Choroid plexus epithelial cell (primary cell): Measurements from ENCODE around the gene LARP4B.
"Not testable (repeated sequence)": the region's sequence is repeated elsewhere in the genome, so short reads cannot be mapped to it uniquely, and the experiment has no call there.

ENCODE experiments used
- DNase-seq: peaks from one replicate; pipeline ENCODE4 v3.0.0-alpha.2; 2010; ENCODE audit warnings: low read depth
- H3K4me3 ChIP-seq: 2 replicates; pipeline ENCODE4 v1.5.1; 2011; ENCODE audit warnings: low read depth, mild to moderate bottlenecking, control low read depth, low read length, moderate library complexity
- TF ChIP-seq, protein P1 (sequence below): conservative IDR thresholded peaks from 2 replicates; pipeline ENCODE4 v1.5.1; 2011; ENCODE audit warnings: low read depth, mild to moderate bottlenecking, control low read depth, inconsistent platforms, low read length, moderate library complexity

LARP4B gene

GRCh38 chr10:938941-939678, 7.6 kb upstream of the LARP4B start:
- no peak overlapping the region for H3K4me3 ChIP-seq
- TF ChIP-seq, protein P1, sequence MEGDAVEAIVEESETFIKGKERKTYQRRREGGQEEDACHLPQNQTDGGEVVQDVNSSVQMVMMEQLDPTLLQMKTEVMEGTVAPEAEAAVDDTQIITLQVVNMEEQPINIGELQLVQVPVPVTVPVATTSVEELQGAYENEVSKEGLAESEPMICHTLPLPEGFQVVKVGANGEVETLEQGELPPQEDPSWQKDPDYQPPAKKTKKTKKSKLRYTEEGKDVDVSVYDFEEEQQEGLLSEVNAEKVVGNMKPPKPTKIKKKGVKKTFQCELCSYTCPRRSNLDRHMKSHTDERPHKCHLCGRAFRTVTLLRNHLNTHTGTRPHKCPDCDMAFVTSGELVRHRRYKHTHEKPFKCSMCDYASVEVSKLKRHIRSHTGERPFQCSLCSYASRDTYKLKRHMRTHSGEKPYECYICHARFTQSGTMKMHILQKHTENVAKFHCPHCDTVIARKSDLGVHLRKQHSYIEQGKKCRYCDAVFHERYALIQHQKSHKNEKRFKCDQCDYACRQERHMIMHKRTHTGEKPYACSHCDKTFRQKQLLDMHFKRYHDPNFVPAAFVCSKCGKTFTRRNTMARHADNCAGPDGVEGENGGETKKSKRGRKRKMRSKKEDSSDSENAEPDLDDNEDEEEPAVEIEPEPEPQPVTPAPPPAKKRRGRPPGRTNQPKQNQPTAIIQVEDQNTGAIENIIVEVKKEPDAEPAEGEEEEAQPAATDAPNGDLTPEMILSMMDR = no peak
- DNase-seq = no peak

DNA sequence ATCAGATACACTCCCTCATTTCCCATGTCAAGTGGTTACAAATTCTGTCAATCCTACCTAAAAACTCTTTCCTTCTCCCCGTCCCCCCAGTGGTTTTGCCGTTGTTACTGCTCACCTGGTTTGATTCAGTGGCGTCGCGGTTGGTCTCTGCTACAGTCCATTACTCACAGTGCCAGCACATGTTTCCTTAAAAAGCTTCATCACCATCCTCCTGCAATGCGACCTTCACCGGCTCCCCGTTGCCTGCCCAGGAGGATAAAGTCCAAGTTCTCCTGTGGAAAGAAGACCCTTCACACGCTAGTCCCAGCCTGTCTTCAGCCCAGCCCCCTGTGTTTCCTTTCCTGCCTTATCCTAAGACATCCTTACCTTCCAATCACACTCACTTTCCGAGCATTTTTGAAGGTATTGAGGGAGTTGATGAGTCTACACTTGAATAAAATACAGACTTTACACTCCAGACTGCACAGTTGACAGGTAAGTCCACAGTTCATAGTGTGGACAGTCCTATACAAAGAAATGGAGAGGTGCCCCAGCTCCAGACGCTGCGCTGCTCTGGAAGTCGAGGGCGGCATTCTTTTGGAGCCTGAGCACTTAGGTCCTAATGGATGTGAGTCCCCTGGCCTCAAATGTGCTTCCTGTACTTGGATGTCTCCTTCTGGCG, 3.4 kb upstream of the LARP4B start:
- TF ChIP-seq, protein P1 = no peak
- no peak for DNase-seq
- no peak overlapping the region for H3K4me3 ChIP-seq

DNA sequence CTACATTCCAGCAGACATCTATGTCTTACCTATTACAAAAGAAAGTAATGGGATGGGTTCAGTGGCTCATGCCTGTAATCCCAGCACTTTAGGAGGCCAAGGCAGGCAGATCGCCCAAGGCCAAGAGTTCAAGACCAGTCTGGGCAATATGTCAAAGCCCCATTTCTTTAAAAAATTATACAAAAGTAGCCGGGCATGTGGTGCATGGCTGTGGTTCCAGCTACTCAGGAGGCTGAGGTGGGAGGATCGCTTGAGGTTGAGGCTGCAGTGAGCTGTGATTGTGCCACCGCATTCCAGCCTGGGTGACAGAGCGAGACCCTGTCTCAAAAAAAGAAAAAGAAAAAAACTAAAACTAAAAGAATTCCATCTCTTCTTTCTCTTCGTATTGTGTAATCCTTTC, 2.7 kb upstream of the LARP4B start:
- DNase-seq, H3K4me3 ChIP-seq: not testable (repeated sequence)

DNA sequence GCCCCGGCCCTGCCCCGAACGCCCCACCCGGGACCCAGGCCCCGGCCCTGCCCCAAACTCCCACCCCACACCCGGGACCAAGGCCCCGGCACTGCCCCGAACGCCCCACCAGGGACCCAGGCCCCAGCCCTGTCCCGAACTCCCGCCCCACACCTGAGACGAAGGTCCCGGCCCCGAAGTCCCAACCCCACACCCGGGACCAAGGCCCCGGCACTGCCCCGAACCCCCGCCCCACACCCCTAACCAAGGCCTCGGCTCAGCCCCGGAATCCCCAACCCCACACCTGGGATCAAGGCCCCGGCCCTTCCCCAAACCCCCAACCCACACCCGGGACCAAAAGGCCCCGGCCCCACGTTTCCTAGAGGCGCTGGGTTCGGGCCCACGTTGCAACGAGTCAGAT, 1.1 kb upstream of the LARP4B start:
- TF ChIP-seq, protein P1 = no peak
- DNase-seq = no peak
- H3K4me3 ChIP-seq = no peak overlapping the region

DNA sequence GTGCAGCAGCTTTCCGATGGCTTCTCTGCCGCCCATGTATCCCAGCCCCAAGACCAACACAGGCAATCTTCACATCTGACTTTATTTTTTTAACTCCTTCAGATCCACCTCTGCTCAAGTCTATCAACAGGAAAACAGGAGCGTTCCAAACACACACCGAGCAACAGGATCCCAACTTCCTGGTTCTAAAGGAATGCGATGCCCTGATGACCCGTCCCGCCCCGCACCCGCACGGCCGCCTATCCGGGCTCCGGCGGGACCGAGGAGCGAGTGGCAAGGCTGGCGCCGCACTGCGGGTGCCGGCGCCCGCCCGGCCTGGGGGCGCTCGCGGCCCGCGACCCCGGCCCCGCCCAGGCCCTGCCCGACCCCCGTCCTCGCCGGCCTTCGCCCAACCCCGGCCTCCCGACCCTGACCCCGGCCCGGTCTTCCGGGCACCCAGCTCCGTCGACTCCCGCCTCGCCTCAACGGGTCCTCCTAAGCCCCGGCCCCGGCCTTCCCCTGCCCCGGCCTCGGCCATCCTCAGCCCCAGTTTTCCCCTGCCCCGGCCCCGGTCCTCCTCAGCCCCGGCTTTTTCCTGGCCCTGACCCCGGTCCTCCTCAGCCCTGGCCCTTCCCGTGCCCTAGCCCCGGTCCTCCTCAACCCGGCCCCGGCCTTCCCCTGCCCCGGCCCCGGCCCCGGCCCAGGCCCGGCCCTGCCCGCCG, 730 bp downstream of the LARP4B start:
- TF ChIP-seq, protein P1 = no peak
- peak; percentile 32 for DNase-seq
- H3K4me3 ChIP-seq = peak overlapping the region; percentile 81

DNA sequence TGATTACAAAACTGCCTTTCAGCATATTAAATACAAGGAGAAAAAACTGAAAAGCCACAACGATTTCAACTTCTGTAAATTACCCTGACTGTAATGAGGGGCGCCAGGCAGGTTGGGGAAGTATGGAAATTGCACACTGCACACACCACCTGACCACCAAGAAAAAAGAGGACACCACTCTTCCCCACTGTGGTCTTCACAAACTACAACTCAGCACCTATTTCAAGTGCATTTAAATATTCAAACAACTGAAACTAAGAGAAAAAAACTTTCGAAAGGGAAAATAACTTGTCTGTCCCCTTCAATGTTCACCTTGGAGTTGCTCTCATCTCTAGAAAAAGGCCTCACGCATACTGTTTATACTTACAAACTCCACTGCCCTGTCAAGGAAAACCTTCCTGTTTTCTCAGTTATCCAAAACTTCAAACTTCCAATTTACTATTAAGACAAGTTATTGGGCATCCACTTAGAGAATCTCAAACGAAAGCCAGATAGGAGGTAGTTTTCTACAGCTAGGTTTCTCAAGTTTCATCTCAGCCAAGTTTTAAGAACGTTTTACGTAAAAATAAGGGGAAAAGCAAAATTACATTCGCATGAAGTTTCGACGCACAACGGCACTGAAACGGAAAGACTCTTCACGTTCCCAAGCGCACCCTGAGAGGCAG, 1.4 kb downstream of the LARP4B start:
- H3K4me3 ChIP-seq = peak overlapping the region; percentile 81
- TF ChIP-seq, protein P1 = no peak
- no peak for DNase-seq

- no peak overlapping the region for H3K4me3 ChIP-seq
- DNase-seq = no peak
- TF ChIP-seq, protein P1 = no peak
Observed at GRCh38 chr10:927131-927530, 4.4 kb downstream of the LARP4B start.
